Type B pancreatic cell (in vitro differentiated cells): ENCODE measurements around the gene BBS9. TPM values are rescaled to one million over a fixed set of nuclear protein-coding genes. Genes with fewer than 3 reads are reported as not detected.

ENCODE experiments used
- DNase-seq: peaks from one replicate; pipeline ENCODE4 v3.0.0; 2021; ENCODE audit warnings: mixed read lengths; ENCODE audit not compliant: unreplicated experiment; ENCODE audit errors: extremely low spot score
- H3K27ac Mint-ChIP-seq: 2 replicates; pipeline ENCODE4 v1.8.0; 2021; ENCODE audit warnings: mild to moderate bottlenecking, mixed read lengths
- H3K27me3 Mint-ChIP-seq: 2 replicates; pipeline ENCODE4 v1.8.0; 2021; ENCODE audit warnings: mixed read lengths
- H3K36me3 Mint-ChIP-seq: 2 replicates; pipeline ENCODE4 v1.8.0; 2021; ENCODE audit warnings: mixed read lengths
- H3K4me1 Mint-ChIP-seq: one replicate; pipeline ENCODE4 v1.8.0; 2021; ENCODE audit warnings: mixed read lengths; ENCODE audit not compliant: unreplicated experiment
- H3K4me3 Mint-ChIP-seq: 2 replicates; pipeline ENCODE4 v1.8.0; 2021; ENCODE audit warnings: mild to moderate bottlenecking, mixed read lengths
- H3K9me3 Mint-ChIP-seq: 2 replicates; pipeline ENCODE4 v1.8.0; 2021; ENCODE audit warnings: mixed read lengths
- total RNA-seq: library from RNA; stranded (reverse); gene quantifications from 2 replicates; pipeline ENCODE4 v1.2.1, GENCODE V29; 2021; ENCODE audit warnings: low replicate concordance
- TF ChIP-seq, protein P1 (sequence below): fragments of 200-600 bp; sonication (generic); conservative IDR thresholded peaks from 2 replicates; pipeline ENCODE4 v1.5.0; 2021; ENCODE audit warnings: antibody characterized with exemption, mild to moderate bottlenecking

The BBS9 gene
- total RNA-seq, 1 donor from 2014 or later: 19.7 TPM

DNA sequence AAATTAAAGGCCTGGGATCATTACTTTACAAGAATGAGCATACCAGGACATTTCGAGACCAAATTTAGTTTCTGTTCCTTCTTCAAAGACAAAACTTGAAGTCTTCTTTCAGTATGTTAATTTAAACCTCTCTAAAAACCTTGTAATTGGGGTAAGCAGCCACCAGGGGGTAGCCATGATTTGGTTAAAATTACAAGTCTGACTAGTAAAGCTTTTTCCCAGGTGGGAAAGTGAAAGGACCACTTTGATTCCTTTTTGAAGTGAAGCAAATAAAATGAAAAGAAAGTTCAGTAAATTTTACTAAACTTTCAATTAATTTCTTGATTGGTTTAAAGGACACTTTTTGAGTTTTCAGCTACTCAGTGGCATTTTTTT lies 294.3 kb downstream of the BBS9 start:
- H3K4me1 Mint-ChIP-seq: peaks cover 21% of the 10 kb centered on the region
- no peak for DNase-seq
- no peak overlapping the region for H3K27ac Mint-ChIP-seq
- H3K4me3 Mint-ChIP-seq: no peak overlapping the region
- no peaks in the 10 kb centered on the region for H3K27me3 Mint-ChIP-seq
- no peaks in the 10 kb centered on the region for H3K9me3 Mint-ChIP-seq
- TF ChIP-seq, protein P1, sequence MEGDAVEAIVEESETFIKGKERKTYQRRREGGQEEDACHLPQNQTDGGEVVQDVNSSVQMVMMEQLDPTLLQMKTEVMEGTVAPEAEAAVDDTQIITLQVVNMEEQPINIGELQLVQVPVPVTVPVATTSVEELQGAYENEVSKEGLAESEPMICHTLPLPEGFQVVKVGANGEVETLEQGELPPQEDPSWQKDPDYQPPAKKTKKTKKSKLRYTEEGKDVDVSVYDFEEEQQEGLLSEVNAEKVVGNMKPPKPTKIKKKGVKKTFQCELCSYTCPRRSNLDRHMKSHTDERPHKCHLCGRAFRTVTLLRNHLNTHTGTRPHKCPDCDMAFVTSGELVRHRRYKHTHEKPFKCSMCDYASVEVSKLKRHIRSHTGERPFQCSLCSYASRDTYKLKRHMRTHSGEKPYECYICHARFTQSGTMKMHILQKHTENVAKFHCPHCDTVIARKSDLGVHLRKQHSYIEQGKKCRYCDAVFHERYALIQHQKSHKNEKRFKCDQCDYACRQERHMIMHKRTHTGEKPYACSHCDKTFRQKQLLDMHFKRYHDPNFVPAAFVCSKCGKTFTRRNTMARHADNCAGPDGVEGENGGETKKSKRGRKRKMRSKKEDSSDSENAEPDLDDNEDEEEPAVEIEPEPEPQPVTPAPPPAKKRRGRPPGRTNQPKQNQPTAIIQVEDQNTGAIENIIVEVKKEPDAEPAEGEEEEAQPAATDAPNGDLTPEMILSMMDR: peak; percentile 70
- no peaks in the 10 kb centered on the region for H3K36me3 Mint-ChIP-seq

DNA sequence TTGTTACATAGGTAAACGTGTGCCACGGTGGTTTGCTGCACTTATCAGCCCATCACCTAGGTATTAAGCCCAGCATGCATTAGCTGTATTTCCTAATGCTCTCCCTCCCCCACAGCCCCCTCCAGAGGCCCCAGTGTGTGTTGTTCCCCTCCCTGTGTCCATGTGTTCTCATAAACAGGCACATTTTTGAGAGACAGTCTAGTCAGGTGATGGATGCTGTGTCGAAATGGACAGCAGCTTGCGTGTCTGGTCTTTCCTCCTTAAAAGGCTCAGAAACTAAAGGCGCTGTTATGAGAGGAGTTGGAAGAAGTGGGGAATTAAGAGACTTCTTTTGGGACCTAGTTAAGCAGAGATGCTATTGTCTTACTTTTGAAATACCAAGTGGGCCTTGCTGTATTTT lies 296.0 kb downstream of the BBS9 start:
- H3K4me3 Mint-ChIP-seq: no peak overlapping the region
- TF ChIP-seq, protein P1: no peak
- peak overlapping the region; percentile 14 for H3K27ac Mint-ChIP-seq
- H3K9me3 Mint-ChIP-seq: no peaks in the 10 kb centered on the region
- H3K4me1 Mint-ChIP-seq: peaks cover 21% of the 10 kb centered on the region
- H3K27me3 Mint-ChIP-seq: no peaks in the 10 kb centered on the region
- H3K36me3 Mint-ChIP-seq: no peaks in the 10 kb centered on the region
- DNase-seq: no peak

DNA sequence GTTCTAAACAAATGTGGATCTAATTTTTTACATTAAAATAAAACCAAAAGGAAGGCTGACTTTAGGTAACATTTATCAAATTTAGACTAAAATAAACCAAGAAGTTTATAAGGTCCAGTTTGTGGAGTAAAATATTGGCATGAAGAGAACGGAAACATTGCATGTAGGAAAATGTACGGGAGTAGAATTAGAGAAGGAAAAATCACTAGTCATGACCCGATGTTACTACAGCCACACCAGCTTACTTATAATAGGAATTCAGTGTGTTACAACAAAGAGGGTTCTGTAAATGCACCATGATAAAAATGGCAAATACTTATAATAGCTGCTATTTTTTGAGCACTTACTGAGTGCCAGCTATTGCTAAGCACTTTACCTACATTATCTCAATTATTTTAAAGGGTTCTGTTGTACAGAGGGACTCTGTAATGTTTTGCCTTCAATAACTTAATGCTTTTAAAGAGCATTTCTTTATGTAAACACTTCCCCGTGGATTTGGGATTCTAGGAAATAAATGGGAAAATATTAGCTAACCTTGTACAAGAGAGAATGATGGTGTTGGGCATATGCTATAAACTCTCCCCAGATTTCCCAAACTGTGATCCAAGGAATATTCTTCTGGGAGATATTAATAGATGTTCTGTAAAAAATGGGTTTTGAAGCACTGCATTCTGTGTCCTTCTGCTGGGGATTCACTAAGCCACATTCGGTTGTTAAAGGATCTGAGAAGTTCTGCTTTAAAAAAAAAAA lies 296.7 kb downstream of the BBS9 start:
- no peaks in the 10 kb centered on the region for H3K36me3 Mint-ChIP-seq
- no peak overlapping the region for H3K4me3 Mint-ChIP-seq
- H3K9me3 Mint-ChIP-seq: no peaks in the 10 kb centered on the region
- no peaks in the 10 kb centered on the region for H3K27me3 Mint-ChIP-seq
- TF ChIP-seq, protein P1: no peak
- DNase-seq: no peak
- H3K27ac Mint-ChIP-seq: no peak overlapping the region
- peaks cover 21% of the 10 kb centered on the region for H3K4me1 Mint-ChIP-seq

DNA sequence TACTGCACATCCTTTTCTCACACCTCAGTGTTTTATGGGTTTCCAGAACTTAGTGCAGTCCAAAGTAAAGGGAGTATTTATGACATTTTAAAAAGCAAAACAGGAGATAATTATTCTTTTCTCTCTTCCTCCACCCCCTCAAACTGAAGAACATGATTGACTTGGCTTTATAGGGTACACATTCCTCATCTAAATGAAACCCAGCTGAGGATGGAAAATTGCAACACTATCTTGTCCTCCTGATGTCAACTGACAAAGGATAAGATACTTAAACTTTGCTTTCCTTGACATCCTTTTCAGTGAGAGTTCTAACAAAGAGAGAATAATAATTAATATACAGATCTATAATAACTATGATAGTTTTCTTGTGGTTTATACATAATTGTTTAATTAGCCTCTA lies 299.1 kb downstream of the BBS9 start:
- no peak for DNase-seq
- H3K36me3 Mint-ChIP-seq: no peaks in the 10 kb centered on the region
- no peak overlapping the region for H3K4me3 Mint-ChIP-seq
- TF ChIP-seq, protein P1: no peak
- H3K4me1 Mint-ChIP-seq: peaks cover 14% of the 10 kb centered on the region
- no peaks in the 10 kb centered on the region for H3K27me3 Mint-ChIP-seq
- no peaks in the 10 kb centered on the region for H3K9me3 Mint-ChIP-seq
- no peak overlapping the region for H3K27ac Mint-ChIP-seq

DNA sequence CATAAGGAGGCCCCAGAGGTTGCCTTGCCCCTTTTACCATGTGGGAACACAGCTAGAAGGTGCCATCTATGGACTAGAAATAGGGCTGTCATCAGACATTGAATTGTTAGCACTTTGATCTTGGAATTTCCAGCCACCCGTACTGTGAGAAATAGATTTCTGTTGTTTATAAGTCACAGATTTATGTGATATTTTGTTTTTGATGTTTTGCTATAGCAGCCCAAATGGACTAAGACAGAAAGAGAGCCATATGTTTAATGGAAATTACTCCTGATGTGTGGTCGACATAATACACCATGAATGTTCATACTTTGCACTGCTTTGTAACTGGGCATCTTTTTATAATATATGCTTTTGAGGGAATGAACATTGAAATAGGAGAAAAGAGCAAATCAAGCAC lies 302.2 kb downstream of the BBS9 start:
- Mint-ChIP-seq H3K27me3 (no peaks in the 10 kb centered on the region), H3K9me3 (no peaks in the 10 kb centered on the region), H3K27ac (no peak overlapping the region), H3K36me3 (no peaks in the 10 kb centered on the region), H3K4me3 (no peak overlapping the region), H3K4me1 (peaks cover 1% of the 10 kb centered on the region)
- TF ChIP-seq, protein P1: no peak
- DNase-seq: no peak
